Upper lobe of left lung (tissue), 6 donors: ENCODE data around the gene PTPRD. TPM values are rescaled to one million over a fixed set of nuclear protein-coding genes. Genes with fewer than 3 reads are reported as not detected.

Experiments
- ATAC-seq, 2 donors: fragments of 200-7000 bp; cut with Tn5 transposase; one replicate each; pipeline ENCODE4 v1.9.1; 2022; ENCODE audit warnings: mild to moderate bottlenecking in 2 of 2, moderate library complexity in 2 of 2; ENCODE audit not compliant: low FRiP score in 2 of 2
- DNase-seq, 2 donors: peaks; one replicate each; pipeline ENCODE4 v3.0.0-alpha.2; 2019 to 2020
- H3K27ac ChIP-seq, 4 donors: fragments of 200-600 bp; sonication (generic); one replicate each; pipeline ENCODE4 v1.5.1; 2016 to 2019
- H3K27me3 ChIP-seq, 4 donors: fragments of 200-600 bp; sonication (generic); one replicate each; pipeline ENCODE4 v1.5.1; 2017 to 2019
- H3K36me3 ChIP-seq, 4 donors: fragments of 200-600 bp; sonication (generic); one replicate each; pipeline ENCODE4 v1.5.1; 2016 to 2019
- H3K4me1 ChIP-seq, 4 donors: fragments of 200-600 bp; sonication (generic); one replicate each; pipeline ENCODE4 v1.5.1; 2018 to 2019
- H3K4me3 ChIP-seq, 4 donors: fragments of 200-600 bp; sonication (generic); one replicate each; pipeline ENCODE4 v1.5.1; 2017 to 2019; ENCODE audit warnings: mild to moderate bottlenecking in 2 of 4, moderate library complexity in 1 of 4
- H3K9me3 ChIP-seq, 4 donors: fragments of 200-600 bp; sonication (generic); one replicate each; pipeline ENCODE4 v1.5.1; 2018 to 2019
- CTCF ChIP-seq, 6 experiments: fragments of 450-650 bp in 4 of 6; fragments of 200-600 bp in 2 of 6; sonication (generic) in 2 of 6; IDR thresholded peaks; one replicate each; pipeline ENCODE4 v1.5.1; 2016 to 2019; ENCODE audit warnings: antibody characterized with exemption in 6 of 6
- EP300 ChIP-seq, 4 donors: sonication (generic); formaldehyde crosslinking; IDR thresholded peaks; one replicate each; pipeline ENCODE4 v1.5.1; 2017; ENCODE audit warnings: antibody characterized with exemption in 4 of 4, control low read depth in 2 of 4
- POLR2A ChIP-seq, 4 donors: fragments of 450-650 bp; IDR thresholded peaks; one replicate each; pipeline ENCODE4 v1.5.1; 2016 to 2017; ENCODE audit warnings: antibody characterized with exemption in 4 of 4, mild to moderate bottlenecking in 2 of 4
- POLR2AphosphoS5 ChIP-seq, 2 donors: sonication (generic); formaldehyde crosslinking; IDR thresholded peaks; one replicate each; pipeline ENCODE4 v1.5.1; 2017; ENCODE audit warnings: antibody characterized with exemption in 2 of 2
- WGBS, 2 donors: methylation state at CpG; one replicate each; pipeline ENCODE4 v1.1.5; 2017 to 2018; 5-methylcytosine and 5-hydroxymethylcytosine counted together
- total RNA-seq, 6 donors: library from RNA; depleted of rRNA in 4 of 6; stranded (reverse); fragments of >200 nt in 4 of 6; gene quantifications; one replicate each; pipeline versions ENCODE4 v1.1.0 to v1.2.1, GENCODE V29; 2016 to 2021
- donor health status: DM: no; HTN: no; CAD: no; lungs with moderate emphysema.
- donor health status: DM: no; HTN: yes; CAD: no; lungs with severe emphysema.

Gene PTPRD
- total RNA-seq, 6 donors from 2014 or later = 7.4 to 46.1 (median 14.5) TPM

DNA sequence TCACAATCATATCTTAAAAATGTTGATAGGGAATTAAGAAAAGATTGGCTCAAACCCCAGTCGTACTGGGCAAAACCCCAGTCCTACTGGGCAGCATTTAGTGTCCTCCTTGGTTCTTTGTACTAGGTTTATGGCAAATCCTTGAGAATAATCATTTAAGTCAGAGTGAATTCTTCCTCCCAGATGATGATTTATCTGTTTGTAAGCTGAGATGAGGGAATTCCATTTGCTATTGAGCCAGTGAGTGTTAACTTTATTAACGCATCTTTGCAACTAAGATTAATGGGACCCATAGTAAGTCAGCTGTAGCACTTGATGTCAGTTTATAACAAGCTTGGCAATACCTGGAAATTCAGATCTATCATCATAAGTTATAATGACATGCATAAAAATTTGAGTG lies 1991.4 kb downstream of the PTPRD start:
- H3K4me3 ChIP-seq = no peak overlapping the region
- no peak for TF ChIP-seq POLR2A (IDR thresholded peaks at IDR 0.05)
- no peak for TF ChIP-seq CTCF (IDR thresholded peaks at IDR 0.05)
- no peak for TF ChIP-seq POLR2AphosphoS5 (IDR thresholded peaks at IDR 0.05)
- no peak for TF ChIP-seq EP300 (IDR thresholded peaks at IDR 0.05)
- DNase-seq (no peak), ATAC-seq (no peak)
- no peaks in the 10 kb centered on the region for H3K27me3 ChIP-seq
- whole genome bisulfite sequencing, 2 donors = 83 to 91% methylated on average over 2 of the region's 2 CpGs
- no peaks in the 10 kb centered on the region for H3K36me3 ChIP-seq
- H3K4me1 ChIP-seq = no peaks in the 10 kb centered on the region
- H3K27ac ChIP-seq = no peak overlapping the region
- no peaks in the 10 kb centered on the region for H3K9me3 ChIP-seq

DNA sequence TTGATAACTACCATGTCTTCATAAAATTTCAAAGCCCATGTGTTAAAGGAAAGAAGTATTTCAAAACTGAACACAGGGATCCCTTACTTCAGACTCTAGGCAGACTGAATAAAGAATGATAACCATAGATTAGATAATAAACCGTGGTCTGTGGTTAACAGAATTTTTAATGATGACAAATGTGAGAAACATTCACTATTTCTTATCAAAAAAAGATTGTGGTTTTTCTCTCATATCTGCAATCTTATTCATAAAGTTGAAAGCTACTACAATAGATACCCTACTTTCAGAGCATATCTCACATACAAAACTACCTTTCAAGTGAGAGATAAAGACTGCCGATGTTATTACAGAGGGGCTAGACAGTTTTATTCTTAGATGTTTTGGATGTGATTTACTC lies 1996.4 kb downstream of the PTPRD start:
- H3K9me3 ChIP-seq = no peaks in the 10 kb centered on the region
- no peaks in the 10 kb centered on the region for H3K36me3 ChIP-seq
- H3K4me1 ChIP-seq = no peaks in the 10 kb centered on the region
- WGBS, 2 donors = 58 to 73% methylated on average over 2 of the region's 2 CpGs
- no peak overlapping the region for H3K27ac ChIP-seq
- H3K4me3 ChIP-seq = no peak overlapping the region
- H3K27me3 ChIP-seq = no peaks in the 10 kb centered on the region
- no peak for TF ChIP-seq POLR2AphosphoS5 (IDR thresholded peaks at IDR 0.05)
- TF ChIP-seq CTCF (IDR thresholded peaks at IDR 0.05) = no peak
- TF ChIP-seq EP300 (IDR thresholded peaks at IDR 0.05) = no peak
- no peak for TF ChIP-seq POLR2A (IDR thresholded peaks at IDR 0.05)
- DNase-seq (no peak), ATAC-seq (no peak)

- H3K4me1 ChIP-seq = no peaks in the 10 kb centered on the region
- whole genome bisulfite sequencing, 2 donors = 69 to 87% methylated on average over 3 of the region's 3 CpGs
- no peaks in the 10 kb centered on the region for H3K36me3 ChIP-seq
- no peaks in the 10 kb centered on the region for H3K9me3 ChIP-seq
- DNase-seq = no peak
- no peak overlapping the region for H3K4me3 ChIP-seq
- no peak for ATAC-seq
- TF ChIP-seq CTCF (IDR thresholded peaks at IDR 0.05) = no peak
- no peak for TF ChIP-seq EP300 (IDR thresholded peaks at IDR 0.05)
- no peak for TF ChIP-seq POLR2A (IDR thresholded peaks at IDR 0.05)
- no peak for TF ChIP-seq POLR2AphosphoS5 (IDR thresholded peaks at IDR 0.05)
- no peaks in the 10 kb centered on the region for H3K27me3 ChIP-seq
- no peak overlapping the region for H3K27ac ChIP-seq
These were observed 1997.8 kb downstream of the PTPRD start for GRCh38 chr9:8614926-8615440.

DNA sequence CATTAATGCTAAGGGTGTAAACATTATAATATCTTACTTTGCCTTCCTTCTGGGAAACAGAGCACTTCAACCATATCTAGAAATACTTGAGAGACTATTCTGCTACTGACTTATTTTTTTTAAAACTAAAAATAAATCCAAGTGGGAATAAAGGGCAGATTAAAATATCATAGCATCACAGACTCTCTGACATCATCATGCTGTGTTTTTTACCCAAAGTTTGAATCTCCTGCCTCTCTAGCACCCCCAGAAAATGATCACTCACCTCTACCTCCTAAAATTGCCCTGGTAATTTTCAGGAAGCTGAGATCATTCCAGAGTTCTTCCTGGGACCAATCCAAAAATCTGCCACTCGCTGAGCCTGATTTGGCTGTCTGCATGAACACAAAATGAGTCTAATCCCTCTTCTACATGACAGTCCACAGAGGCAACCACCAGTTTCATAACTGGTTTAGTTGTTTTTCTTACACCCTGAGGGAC lies 1999.4 kb downstream of the PTPRD start:
- DNase-seq (no peak), ATAC-seq (no peak)
- 50 to 69% methylated on average over 1 of the region's 1 CpG for WGBS, 2 donors
- H3K9me3 ChIP-seq = no peaks in the 10 kb centered on the region
- no peak overlapping the region for H3K4me3 ChIP-seq
- no peak overlapping the region for H3K27ac ChIP-seq
- H3K4me1 ChIP-seq = no peaks in the 10 kb centered on the region
- no peaks in the 10 kb centered on the region for H3K27me3 ChIP-seq
- no peak for TF ChIP-seq POLR2AphosphoS5 (IDR thresholded peaks at IDR 0.05)
- no peak for TF ChIP-seq POLR2A (IDR thresholded peaks at IDR 0.05)
- no peak for TF ChIP-seq EP300 (IDR thresholded peaks at IDR 0.05)
- no peaks in the 10 kb centered on the region for H3K36me3 ChIP-seq

DNA sequence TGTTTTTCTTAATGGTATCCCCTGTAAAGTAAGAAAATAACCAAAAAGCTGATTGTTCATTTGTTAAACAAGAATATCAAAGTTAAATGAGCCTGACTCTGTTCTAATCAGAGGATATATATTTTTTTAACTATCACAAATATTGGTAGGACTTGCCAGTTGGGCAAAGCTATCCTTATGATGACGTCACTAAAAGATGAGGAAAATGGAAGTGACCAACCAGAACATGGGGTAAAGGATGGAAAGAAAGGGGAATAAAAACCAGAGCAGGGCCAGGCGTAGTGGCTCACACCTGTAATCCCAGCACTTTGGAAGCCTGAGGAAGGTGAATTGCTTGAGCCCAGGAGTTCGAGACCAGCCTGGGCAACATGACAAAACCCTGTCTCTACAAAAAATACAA lies 2001.6 kb downstream of the PTPRD start:
- no peak for TF ChIP-seq EP300 (IDR thresholded peaks at IDR 0.05)
- H3K36me3 ChIP-seq = no peaks in the 10 kb centered on the region
- no peak overlapping the region for H3K4me3 ChIP-seq
- no peaks in the 10 kb centered on the region for H3K4me1 ChIP-seq
- DNase-seq (no peak), ATAC-seq (no peak)
- H3K9me3 ChIP-seq = no peaks in the 10 kb centered on the region
- 83 to 90% methylated on average over 3 of the region's 3 CpGs for WGBS, 2 donors
- H3K27me3 ChIP-seq = no peaks in the 10 kb centered on the region
- no peak overlapping the region for H3K27ac ChIP-seq

GRCh38 chr9:8610256-8610655 lies 2002.5 kb downstream of the PTPRD start:
- Histone ChIP-seq H3K27ac (no peak overlapping the region), H3K4me1 (no peaks in the 10 kb centered on the region), H3K4me3 (no peak overlapping the region), H3K27me3 (no peaks in the 10 kb centered on the region), H3K9me3 (no peaks in the 10 kb centered on the region), H3K36me3 (no peaks in the 10 kb centered on the region)
- ATAC-seq (no peak), DNase-seq (no peak)
- TF ChIP-seq CTCF (IDR thresholded peaks at IDR 0.05) (no peak), EP300 (IDR thresholded peaks at IDR 0.05) (no peak), POLR2A (IDR thresholded peaks at IDR 0.05) (no peak), POLR2AphosphoS5 (IDR thresholded peaks at IDR 0.05) (no peak)
- 78 to 89% methylated on average over 3 of the region's 3 CpGs for WGBS, 2 donors
